IMR-90 (cell line): ENCODE data around the gene MKX.

Source experiments
- CTCF ChIP-seq: conservative IDR thresholded peaks from 2 replicates; pipeline ENCODE4 v1.5.1; 2012; ENCODE audit warnings: mild to moderate bottlenecking, low read depth, low read length, improper control_type of control experiment
- FOS ChIP-seq: fragments of 150-350 bp; IDR thresholded peaks from 2 replicates; pipeline ENCODE4 v1.6.1; 2016; ENCODE audit warnings: low read depth, low read length
- MAZ ChIP-seq: IDR thresholded peaks from 2 replicates; pipeline ENCODE4 v1.6.1; 2012; ENCODE audit warnings: low read depth, mild to moderate bottlenecking, low read length, improper control_type of control experiment, moderate library complexity, borderline replicate concordance
- MXI1 ChIP-seq: IDR thresholded peaks from 2 replicates; pipeline ENCODE4 v1.6.1; 2012; ENCODE audit warnings: low read depth, mild to moderate bottlenecking, low read length, moderate library complexity, borderline replicate concordance
- POLR2A ChIP-seq: IDR thresholded peaks from 2 replicates; pipeline ENCODE4 v1.6.1; 2012; ENCODE audit warnings: mild to moderate bottlenecking, low read depth, low read length
- RAD21 ChIP-seq: IDR thresholded peaks from 2 replicates; pipeline ENCODE4 v1.6.1; 2012; ENCODE audit warnings: low read length, improper control_type of control experiment
- USF2 ChIP-seq: fragments of 150-350 bp; IDR thresholded peaks from 2 replicates; pipeline ENCODE4 v1.6.1; 2017; ENCODE audit warnings: mild to moderate bottlenecking, antibody characterized with exemption, low read length, low read depth

- TF ChIP-seq MXI1 (no peak), CTCF (no peak), FOS (no peak), POLR2A (no peak), RAD21 (no peak), USF2 (no peak), MAZ (no peak)
These were observed 2.4 kb downstream of the MKX start for GRCh38 chr10:27743012-27743876.
